ENCODE measurements around the gene FITM1.
A peak's percentile ranks its signal among the peaks of the same experiment; 100 is the strongest.

The FITM1 gene

DNA sequence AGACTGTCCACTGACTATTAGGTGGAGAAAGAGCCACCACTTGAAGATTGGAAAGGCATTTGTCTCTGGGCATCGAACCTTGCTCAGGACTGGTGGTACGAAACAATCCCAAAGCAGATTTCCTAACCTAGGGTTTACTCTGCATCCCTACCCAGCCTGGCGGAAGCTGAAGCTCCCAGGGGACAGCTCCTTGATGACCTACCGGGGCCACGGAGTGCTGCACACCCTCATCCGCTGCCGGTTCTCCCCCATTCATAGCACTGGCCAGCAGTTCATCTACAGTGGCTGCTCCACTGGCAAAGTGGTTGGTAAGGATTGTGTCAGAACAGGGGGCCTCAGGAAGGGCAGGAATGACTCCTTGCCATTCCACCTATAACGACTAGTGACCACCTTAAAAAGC, 9.2 kb upstream of the FITM1 start:
- DNase-seq, result no peak

DNA sequence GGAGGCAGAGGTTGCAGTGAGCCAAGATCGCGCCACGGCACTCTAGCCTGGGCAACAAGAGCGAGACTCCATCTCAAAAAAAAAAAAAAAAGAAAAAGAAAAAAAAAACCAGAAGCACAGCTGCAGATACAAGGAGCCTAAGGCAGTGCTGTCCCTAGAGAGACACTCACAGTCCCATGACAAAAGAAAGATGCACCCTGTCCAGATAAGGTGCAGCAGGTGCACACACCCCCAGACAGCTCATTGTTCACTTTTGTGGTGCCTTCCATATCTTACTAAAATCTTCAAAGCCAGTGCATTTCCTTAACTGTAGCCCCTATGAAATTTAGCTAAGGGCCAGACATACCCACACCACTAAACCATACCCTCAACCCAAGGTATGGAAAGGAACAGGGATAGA, 8.0 kb upstream of the FITM1 start:
- no peak for DNase-seq

DNA sequence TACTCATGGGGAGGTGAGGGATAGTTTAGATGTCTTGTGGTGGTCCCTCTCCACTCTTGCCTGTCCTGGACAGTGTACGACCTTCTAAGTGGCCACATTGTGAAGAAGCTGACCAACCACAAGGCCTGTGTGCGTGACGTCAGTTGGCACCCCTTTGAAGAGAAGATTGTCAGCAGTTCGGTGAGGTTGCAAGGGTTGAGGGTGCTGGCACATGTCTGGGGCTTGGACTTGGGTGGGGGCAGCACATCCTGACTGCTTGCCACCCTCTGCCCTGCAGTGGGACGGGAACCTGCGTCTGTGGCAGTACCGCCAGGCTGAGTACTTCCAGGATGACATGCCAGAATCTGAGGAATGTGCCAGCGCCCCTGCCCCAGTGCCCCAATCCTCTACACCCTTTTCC, 7.6 kb upstream of the FITM1 start:
- DNase-seq, result no peak

DNA sequence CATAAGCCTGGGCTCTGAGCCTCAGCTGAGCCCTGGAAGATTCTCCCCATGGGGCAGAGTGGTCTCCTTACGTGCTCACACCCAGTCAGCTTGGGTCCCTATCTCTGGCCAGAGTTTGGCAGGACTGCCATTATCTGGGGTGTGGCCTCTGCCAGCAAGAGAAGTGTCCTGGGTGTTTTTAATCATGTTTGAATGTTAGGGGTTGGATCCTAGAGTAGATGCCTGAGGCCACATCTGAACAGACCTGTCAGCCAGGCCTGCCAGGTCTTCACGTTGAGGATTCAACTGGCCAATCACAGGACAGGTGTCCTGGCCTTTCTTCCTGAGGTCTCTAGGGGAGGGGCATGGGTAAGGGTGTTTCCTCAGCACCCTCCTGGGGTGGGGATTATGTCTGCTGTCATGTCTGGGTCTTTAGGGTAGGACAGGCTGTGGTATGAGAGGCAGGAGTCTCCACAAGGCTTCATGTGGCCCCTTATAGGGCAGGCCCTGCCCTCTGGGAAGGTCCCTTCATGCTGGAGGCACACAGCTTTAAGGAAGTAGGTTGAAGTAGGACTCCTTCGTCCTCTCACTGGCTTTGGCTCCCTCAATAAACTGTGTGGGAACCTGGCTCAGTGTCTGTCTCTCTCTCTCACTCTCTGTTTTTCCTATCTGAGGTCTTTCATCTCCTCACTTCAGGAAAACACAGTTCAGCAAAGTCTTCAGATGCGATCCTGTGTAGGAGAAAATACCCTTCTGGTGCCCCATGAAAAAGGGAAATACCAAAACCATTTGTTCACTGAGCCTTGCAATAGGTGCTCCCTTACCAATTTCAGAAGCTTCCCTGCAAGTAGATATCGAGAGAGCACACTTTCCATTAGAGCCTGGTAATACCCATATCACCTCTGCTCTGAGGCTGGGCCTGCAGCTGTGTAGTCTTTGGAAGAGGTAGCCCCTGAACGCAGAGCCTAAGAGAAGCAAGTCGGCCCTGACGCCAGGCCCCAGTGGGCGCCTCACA, 6.7 kb upstream of the FITM1 start:
- DNase-seq, result no peak

DNA sequence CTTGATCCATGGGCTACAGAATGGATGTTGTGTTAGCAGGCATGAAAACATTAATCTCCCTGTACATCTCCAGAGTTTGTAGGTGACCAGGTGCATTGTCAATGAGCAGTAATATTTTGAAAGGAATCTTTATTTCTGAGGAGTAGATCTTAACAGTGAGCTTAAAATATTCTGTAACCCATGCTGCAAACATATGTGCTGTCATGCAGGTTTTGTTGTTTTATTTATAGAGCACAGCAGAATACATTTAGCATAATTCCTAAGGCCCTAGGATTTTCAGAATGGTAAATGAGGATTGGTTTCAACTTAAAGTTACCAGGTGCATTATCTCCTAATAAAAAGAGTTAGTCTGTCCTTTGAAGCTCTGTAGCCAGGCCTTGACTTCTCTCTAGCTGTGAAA, 3.5 kb upstream of the FITM1 start:
- DNase-seq, result no peak

DNA sequence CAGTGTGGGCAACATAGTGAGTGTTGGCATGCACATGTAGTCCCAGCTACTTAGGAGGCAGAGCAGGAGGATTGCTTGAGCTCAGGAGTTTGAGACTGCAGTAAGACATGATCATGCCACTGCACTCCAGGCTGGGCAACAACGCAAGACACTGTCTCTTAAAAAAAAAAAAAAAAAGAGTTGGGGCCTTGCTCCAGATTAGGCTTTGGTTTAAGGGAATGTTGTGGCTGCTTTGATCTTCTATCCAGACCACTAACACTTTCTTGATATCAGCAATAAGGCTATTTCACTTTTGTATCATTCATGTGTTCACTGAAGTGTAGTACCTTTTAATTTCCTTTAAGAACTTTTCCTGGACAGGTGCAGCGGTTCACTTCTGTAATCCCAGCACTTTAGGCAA, 2.8 kb upstream of the FITM1 start:
- no peak for DNase-seq

DNA sequence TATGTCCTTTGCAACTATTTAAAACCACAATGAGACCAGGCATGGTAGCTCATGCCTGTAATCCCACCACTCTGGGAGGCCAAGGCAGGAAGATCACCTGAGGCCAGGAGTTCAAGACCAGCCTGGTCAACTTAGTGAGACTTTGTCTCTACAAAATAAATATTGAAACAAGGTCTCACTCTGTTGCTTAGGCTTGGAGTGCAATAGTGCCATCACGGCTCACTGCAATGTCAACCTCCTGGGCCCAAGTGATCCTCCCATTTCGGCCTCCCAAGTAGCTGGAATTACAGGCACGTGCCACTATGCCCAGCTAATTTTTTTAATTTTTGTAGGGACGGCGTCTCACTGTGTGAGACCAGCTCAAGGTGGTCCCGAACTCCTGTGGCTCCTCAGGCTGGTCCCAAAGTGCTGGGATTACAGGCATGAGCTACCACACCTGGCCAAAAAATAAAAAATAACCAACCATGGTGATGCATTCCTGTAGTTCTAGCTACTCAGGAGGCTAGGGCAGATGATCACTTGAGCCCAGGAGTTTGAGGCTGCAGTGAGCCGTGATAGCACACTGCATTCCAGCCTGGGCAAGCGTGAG, 955 bp upstream of the FITM1 start:
- no peak for DNase-seq

DNA sequence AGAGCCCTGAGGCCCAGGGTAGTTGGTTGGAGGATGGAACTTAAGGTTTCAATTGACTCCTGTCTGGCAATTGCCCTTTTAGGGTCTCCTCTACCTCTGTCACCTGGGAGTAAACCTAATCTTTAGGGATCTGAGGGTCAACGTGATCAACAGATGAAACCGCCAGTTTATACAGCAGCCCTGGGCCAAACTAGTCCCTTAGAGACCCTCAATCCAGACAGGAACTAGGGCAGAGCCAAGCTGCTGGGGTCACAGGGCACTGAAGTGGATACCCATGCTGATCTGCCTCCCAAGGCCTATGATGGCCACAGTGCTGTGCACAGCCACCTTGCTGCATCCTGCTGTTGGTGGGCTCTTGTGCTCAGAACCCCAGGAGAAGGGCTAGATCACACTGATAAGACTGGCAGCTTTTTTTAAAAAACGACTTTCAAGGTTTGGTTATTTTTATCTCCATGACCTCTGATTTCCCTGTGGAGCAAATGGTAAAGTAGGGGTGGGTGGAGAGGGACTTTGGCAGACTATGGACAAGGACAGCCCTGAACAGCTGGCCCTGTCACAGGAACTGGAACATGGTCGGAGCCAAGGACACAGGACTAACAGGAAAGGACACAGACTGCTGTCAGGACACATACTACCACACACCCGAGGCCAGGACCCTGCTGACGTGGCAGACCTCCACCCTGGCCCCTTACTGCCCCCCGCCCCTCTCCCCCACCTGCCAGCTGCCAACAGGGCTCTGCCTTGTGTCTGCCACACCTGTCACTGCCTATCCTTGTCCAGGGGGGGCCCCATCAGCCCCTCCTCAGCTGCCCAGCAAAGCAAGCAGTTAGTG, 474 bp downstream of the FITM1 start:
- no peak for DNase-seq

DNA sequence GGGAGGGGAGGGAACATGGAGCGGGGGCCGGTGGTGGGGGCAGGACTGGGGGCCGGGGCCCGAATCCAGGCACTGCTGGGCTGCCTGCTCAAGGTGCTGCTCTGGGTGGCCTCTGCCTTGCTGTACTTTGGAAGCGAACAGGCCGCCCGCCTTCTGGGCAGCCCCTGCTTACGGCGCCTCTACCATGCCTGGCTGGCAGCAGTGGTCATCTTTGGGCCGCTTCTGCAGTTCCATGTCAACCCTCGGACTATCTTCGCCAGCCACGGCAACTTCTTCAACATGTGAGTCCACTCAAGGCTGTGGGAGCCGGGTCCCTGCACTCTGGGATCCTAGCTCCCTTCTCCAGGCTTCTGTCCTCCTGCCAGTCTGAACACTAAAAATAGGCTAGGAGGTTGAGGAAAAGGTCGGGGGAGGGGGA, 1.1 kb downstream of the FITM1 start:
- DNase-seq, result no peak

DNA sequence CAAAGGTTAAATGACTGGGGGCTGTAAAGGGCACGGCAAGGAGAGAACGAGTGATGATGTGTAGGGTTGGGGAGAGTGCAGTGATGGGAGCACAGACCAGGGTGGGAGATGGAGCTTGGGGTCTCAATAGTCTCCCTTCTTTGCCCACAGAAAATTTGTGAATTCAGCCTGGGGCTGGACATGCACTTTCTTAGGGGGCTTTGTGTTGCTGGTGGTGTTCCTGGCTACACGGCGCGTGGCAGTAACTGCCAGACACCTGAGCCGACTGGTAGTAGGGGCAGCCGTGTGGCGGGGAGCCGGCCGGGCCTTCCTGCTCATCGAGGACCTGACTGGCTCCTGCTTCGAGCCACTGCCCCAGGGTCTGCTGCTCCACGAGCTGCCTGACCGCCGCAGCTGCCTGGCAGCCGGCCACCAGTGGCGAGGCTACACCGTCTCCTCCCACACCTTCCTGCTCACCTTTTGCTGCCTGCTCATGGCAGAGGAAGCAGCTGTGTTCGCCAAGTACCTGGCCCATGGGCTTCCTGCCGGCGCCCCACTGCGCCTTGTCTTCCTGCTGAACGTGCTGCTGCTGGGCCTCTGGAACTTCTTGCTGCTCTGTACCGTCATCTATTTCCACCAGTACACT, 1.7 kb downstream of the FITM1 start:
- DNase-seq, result peak; percentile 74

DNA sequence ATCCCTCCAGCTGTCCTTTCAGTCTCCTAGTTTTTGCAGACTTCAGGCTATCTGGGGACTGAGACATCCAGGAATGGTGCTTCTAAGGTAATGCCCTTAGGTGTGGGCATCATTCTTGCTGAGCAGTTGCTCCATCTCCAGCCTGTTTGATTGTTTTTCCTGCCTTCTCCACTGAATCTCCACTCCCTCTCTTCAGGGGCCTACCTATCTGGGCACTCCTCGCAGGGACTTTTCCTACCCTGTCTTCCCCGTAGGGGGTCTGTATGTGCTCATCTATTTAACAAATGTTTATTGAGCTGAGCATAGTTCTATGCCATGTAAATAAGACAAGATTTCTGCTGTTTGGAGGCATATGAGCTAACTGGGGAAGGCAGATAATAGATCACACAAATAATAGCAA, 2.5 kb downstream of the FITM1 start:
- no peak for DNase-seq

DNA sequence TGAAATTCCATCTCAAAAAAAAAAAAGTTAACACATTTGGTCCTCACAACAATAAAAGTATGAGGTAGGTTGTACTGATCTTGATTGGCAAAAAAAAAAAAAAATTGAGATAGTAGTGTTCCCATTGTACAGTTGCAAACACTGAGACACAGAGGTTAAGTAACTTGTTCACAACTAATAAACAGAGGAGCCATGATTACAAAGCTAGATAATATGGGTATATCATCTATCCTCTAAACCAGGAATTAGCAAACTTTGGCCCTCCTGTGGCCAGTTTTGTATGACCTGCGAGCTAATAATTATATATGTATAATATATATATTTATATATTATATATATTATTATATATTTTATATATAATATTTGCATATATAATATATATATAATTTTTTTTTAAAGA, 3.3 kb downstream of the FITM1 start:
- no peak for DNase-seq

DNA sequence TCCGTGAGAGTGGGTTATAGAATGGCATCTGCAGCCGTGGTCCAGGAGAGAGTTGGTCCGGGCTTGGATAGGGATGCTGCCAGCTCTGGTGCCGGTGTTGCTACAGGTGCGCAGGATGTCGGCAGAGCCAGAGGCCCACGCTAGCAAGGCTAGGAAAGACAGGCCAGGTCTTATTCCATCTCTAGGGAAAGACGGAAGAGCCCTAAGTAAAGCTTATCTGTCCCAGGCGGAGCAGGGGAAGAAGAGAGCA, 5.0 kb downstream of the FITM1 start:
- no peak for DNase-seq

DNA sequence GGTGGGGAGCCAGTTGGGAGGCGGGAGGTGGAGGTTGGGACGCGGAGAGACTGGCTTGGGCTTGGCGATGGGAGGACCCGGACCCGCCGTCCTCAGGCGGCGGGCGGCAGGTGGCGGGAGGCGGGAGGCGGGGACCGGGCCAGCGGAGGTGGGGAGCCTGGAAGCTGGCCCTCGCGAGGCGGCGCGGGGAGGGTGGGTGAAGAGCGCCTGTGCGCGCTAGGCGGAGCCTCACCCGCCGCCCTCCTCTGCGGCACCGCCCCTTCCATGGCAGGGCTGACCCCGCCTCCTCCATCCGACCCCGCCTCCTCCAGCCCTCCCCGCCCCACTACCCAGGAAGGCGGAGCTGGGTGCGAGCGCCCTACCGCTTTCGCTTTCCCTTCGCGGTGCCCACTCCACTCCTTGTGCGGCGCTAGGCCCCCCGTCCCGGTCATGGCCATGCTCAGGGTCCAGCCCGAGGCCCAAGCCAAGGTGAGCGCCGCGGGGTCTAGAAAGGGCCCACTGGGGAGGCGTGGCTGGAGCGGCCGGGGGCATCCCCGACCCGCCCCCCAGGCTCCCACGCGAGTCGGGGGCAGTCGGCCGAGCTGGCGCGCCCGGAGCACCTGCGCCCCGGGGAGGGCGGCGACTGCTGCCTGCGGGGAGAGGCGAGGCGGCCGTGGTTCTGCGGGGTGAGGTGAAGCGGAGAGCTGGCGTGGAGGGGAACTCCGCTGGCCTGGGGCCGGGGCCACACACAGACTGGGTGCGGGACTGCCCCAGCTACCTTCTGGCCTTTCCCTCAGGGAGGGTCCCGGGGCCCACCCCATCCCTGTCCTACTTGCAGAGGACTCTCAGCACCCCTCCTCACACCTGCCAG, 5.6 kb downstream of the FITM1 start, which contains the start of gene PSME1:
Gene PSME1 (plus strand): TSS at position 361 of the 850 bp plus-strand sequence. CDS start 69 bp downstream, at position 430.
- peak; percentile 96 for DNase-seq

DNA sequence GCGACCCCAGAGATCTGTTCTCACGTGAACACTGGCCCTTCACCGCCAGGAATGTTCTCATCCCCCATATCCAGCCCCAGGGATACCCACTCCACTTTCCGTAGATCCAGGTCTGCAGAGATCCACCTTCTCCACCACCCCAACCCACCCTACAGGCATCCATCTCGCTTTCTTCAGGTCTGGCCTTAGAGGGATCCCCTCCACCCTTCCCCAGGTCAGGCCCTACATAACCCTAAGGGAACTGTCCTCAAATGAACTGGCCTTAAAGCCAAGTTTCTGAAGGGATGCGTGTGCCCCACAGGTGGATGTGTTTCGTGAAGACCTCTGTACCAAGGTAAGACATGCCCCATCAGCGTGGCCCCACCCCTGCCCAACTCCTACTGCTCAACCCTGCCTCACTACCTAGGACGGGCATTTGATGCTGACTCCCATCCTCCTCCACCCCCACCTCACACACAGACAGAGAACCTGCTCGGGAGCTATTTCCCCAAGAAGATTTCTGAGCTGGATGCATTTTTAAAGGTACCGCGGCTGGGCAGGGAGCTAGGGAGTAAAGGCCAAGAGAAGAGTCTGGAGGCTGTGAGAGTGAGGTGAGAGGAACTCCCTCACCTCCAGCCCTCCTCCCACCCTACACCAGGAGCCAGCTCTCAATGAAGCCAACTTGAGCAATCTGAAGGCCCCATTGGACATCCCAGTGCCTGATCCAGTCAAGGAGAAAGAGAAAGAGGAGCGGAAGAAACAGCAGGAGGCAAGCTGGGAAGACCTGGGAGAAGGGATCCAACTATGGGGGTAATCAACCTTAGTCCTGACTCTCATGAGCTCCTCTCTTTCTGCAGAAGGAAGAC, 6.4 kb downstream of the FITM1 start:
- DNase-seq, result peak; percentile 22

DNA sequence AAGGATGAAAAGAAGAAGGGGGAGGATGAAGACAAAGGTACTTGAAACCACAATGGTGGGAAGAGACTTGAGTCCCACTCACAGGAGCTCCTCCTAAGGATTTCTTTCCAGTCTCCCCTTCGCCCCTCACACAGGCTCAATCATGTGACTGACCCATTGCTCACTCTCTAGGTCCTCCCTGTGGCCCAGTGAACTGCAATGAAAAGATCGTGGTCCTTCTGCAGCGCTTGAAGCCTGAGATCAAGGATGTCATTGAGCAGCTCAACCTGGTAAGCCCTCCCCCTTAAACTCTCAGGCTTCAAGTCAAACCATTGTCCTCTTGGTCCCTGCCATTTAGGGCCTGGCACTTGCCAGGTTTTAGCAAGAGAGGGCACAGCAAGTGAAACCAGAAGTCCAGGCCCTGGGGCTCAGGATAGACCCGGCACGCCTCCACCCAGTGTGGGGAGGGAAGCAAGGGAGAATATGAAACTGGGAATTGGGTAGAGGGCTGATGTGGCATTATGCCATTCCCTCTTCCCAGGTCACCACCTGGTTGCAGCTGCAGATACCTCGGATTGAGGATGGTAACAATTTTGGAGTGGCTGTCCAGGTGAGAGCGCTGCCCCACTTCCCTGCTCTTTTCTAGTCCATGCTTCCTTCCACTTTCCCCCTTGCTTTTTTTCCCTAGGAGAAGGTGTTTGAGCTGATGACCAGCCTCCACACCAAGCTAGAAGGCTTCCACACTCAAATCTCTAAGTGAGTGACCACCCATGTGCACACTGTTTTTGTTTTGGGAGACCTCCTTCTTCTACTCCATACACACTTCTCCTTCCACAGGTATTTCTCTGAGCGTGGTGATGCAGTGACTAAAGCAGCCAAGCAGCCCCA, 7.3 kb downstream of the FITM1 start:
- DNase-seq, result no peak

DNA sequence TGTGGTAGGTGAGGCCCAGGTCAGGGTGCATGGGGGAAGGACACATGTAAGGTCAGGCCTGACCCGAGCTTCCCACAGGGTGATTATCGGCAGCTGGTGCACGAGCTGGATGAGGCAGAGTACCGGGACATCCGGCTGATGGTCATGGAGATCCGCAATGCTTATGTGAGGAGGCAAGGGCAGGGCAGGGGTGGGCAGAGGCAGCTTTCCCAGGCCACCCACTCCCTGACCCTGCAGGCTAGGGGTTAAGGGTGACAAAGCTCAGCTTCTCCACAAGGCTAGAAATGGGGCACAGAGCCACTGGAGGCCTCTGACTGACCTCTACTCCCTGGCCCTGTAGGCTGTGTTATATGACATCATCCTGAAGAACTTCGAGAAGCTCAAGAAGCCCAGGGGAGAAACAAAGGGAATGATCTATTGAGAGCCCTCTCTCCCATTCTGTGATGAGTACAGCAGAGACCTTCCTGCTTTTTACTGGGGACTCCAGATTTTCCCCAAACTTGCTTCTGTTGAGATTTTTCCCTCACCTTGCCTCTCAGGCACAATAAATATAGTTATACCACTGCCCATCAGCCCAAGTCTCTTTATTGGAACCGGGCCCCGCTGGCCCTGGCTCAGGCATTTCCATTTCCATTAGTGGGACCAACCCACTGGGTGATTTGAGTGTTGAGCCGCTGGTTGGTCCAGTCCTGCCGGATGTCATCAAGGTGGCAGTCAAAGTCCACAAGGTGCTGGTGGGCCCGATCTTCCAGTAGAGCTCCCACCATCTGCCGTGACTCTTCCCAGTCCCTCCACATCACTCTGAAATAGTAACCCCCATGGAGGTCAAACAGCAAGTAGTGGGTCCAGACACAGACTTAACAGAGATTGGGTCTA, 8.2 kb downstream of the FITM1 start:
- no peak for DNase-seq

DNA sequence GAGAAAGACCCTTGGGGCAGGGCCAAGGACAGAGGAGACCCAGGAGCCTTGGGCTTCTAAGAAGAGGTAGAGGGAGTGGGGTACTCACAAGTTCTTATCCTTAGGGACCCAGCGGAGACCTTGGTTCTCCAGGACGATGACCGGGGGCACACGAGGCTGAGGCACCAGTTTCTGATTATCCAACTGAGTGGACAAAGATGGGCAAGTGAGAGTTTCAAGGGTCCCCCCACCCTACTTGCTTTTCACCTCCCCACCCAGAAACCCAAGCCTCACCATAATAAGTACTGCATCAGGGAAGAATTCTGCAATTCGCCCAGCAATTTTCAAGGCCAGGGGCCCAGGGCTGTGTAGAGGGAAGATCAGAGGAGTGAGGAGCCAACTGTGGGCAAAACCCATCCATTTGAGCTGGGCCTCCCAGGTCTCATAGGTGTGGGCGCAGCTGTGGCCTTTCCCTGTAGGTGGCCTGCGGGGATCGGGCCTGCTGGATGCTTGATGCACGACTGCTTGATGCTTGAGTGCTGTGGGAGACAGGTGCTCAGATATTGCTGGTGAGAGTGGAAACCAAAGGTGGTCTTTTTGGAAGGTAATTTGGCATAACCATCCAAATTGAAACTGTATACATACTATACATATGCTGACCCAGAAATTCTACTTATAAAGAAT, 8.9 kb downstream of the FITM1 start:
- peak; percentile 23 for DNase-seq

All from CD4-positive, alpha-beta T cell treated with Interleukin-17A for 4 hours (primary cell).